Myocyte (in vitro differentiated cells): ENCODE data around the gene CYP4F12. TPM values are rescaled to one million over a fixed set of nuclear protein-coding genes. Genes with fewer than 3 reads are reported as not detected.

ENCODE experiments used
- DNase-seq: peaks from one replicate; pipeline ENCODE4 v3.0.0-alpha.2; 2012; ENCODE audit warnings: low read depth
- total RNA-seq: library from RNA; depleted of rRNA; stranded (reverse); fragments of >200 nt; gene quantifications from 2 replicates; pipeline ENCODE4 v1.2.3, GENCODE V29; 2014

CYP4F12 gene
- total RNA-seq, 1 donor from 2014 or later: not detected

DNA sequence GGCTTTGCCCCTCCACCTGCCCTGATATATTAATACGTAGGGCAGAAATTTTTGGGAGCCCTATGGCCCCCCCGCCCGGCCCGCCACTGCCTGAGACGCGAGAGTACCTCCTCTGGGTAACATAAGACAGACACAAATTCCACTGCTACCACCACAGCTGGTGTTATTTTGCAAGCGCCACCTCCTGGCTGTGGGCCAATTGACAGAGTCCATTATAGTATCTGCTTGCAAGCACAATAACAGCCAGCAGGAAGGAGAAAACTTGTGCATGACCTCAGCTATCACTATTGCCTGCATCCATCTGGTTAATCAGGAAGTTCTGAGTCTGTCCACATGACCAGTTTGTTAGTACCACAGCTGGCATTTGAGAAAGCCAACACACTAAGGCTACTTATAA is 29.6 kb downstream of the CYP4F12 start:
- DNase-seq: peak; percentile 38

DNA sequence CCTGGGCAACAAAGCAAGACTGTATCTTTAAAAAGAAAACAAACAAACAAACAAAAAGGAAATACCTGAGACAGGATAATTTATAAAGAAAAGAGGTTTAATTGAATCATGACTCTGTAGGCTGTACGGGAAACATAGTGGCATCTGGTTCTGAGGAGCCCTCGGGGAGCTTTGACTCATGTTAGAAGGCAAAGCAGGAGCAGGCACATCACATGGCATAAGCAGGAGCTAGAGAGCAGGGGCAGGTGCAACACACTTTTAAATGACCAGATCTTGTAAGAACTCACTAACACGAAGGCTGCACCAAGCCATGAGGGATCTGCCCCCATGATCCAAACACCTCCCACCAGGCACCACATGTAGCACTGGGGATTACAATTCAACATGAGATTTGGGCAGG is 41.8 kb downstream of the CYP4F12 start:
- DNase-seq: no peak

DNA sequence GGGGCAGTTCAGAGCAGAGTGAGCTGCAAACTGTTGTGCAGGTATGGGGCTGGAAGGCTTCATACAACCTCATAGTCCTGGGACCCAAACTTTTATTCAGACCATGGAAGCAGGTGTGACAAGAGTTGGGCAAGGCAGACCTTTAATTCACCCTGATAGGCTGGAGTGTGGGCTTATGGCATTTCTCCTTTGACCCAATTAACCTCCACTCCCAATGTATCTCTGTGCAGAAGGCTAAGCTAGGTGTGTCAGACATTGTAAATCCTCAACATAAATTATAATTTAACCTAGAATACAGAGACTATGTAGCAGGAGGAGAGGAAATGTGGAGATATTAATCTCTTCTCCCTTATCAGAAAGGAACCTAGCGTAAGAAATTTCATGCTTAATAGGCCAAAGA is 42.8 kb downstream of the CYP4F12 start:
- DNase-seq: no peak

DNA sequence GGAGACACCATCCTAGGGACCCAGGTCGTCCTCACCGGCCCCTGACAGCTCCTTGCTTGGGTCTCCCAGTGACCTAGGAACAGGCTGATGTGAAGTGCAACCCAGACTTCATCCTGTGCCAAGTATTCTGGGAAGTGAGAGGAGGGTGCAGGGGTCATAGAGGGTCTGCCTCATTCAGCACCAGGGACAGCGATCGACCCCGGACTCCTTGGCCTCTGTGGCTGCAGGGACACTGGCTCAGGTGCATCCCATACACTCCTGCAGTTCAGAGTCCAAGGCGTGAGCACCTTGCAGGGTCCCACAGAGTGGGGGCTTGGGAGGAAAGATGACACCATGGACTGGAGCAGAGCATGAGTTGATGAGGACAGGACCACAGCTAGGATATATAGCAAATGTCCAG is 44.9 kb downstream of the CYP4F12 start:
- no peak for DNase-seq

DNA sequence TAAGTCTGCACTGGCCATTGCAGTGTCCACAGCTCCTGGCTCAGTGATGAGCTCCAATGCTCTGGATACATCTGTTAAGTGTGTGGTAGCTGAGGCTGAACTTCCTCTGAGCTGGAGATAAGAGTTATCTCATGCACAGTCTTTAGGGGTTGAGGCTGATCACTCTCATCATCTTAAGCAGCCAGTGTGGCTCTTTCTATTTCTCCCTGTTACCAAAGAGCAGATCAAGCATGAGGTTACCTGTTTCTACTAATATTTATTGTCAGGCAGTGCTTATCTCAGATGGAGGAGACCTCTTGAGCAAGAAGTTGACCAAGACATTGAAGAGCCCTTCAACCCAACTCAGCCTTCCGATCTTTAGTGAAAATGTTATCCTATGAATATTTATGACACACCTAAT is 48.4 kb downstream of the CYP4F12 start:
- no peak for DNase-seq

DNA sequence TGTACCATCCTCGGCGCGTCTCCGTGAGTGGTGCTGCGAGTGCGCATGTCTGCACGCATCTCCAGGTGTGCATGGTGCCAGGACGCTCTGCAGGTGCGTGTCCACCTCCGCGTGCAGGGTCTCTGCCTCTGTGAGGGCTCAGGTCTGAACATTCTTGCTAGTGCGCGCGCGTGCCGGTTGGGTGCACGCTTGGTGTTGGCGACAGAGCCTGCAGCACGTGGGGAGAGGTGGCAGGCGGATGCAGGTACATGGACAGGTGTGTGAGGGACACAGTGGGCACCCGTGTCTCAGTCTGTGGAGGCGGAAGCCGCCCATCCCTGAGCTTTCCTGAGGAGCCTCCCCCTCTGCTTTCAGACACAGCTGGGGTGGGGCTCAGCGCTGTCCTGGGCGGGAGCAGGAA is 50.1 kb downstream of the CYP4F12 start:
- DNase-seq: no peak

DNA sequence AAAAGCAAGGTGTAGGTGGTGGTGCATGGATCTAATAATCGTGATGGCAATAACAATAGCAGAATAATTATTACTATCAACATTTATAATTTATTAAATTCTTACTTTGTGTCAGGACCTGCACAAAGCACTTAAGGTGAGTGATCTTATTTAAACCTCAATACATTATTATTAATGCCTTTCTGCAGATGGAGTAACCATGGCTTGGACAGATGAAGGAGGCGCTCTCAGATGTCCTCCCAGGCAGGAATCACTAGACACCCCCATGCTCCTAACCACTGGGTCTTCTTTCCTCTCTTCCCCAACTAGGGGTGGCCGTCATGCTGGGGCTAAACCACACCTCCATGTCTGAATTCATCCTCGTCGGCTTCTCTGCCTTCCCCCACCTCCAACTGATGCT is 54.8 kb downstream of the CYP4F12 start, which contains the start of gene OR10H2:
OR10H2 (plus strand) TSS at position 301 of the 400 bp plus-strand sequence; CDS start at position 321, 20 bp downstream.
- DNase-seq: no peak

DNA sequence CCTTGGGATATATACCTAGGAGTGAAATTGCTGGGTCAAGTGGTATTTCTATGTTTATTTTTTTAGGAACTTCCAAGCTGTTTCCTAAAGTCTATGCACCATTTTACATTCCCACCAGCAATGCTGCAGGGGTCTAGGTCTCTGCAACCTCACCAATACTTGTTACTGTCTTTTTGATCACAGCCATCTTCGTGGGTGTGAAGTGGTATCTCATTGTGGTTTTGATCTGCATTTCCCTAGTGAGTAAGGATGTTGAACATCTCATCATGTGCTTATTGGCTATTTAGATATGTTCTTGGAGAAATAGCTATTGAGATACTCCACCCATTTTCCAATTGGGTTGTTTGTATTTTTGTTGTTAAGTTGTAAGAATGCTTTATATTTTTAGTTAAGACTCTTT is 57.7 kb downstream of the CYP4F12 start:
- DNase-seq: no peak

DNA sequence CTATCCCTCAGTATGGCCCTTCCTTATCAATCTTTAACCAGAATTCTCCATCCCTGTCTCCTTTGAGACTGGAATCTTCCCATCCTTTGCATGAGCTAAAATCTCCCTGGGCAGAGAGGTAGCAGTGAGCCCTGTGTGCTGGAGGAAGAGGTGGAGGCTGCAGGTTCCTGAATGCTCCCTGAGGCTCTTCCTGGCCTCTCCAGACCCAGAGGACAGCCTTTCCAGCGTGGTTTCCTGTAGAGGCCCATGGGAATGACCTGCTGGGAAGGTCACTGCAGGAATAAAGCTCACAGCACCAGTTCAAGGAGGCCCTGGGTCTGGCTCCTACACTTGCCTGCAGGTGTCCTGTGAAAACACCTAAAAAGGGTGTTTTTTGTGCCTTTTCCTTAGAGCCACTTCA is 59.5 kb downstream of the CYP4F12 start:
- DNase-seq: no peak

DNA sequence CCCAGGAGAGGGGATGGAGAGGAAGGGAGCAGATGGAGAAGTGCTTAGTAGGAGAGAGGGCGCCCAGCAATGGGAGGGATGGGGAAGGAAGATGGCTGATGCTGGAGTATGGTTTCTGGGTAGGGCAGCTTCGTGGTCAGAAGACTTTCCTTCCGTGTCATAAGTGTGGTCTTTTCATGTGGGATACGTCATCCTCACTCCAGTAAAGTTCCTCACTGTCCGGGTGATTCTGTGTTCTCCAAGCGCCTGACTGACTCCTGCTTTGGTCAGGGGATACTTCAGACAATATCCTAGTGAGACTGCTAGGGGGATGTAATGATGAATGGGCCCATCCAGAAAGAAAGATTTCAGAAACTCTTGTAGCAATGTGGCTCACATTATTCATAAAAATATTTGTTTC is 61.0 kb downstream of the CYP4F12 start:
- no peak for DNase-seq

DNA sequence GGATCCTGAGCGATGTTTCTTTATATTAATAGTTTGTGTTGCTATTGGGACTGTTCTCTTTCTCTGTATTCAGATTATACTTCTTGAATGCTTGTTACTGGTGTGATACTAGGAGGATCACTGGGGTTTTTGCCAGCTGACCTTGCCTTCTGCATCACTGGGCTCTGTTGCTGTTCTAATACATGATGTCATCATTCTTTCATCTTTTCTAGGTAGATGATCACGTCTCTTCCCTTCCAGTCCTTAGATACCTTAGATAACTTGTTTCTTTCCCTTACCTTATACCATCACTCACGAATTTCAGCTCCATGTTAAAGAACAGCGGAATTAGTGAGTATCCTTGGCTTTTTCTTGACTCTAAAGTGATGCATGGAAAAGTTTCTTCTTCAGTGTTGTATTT is 64.8 kb downstream of the CYP4F12 start, which contains the start of gene OR10H3:
OR10H3 (plus strand) TSS at position 264 of the 400 bp plus-strand sequence. CDS start 3,408 bp downstream, outside the sequence.
- DNase-seq: no peak

DNA sequence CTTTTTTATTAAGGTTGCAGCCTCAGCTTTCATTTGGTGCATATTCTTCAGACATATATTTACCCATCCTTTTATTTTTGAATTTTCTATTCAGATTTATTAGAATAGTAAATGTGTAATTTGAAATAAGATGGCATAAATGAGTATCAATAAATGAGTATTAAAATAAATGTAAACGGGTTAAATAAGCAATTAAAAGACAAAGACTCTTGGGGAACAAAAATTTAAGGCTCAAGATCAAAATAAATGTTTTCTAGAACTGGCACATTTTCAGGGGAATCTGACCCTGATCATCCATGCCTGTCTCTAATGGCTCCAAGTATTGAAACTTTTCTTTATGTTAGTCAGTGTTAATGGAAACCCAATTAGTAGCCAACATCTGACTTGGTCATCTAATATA is 67.9 kb downstream of the CYP4F12 start:
- DNase-seq: no peak

Other genes with a start within 250 kb of the CYP4F12 start
- 21.6 and 29.2 TPM in 2 replicates for gene WIZ, start 223.1 kb upstream of the CYP4F12 start, total RNA-seq
- gene RASAL3, start 208.5 kb upstream of the CYP4F12 start, total RNA-seq: not detected in 2 replicates
- gene PGLYRP2, start 193.6 kb upstream of the CYP4F12 start, total RNA-seq: not detected in 2 replicates
- gene CYP4F22, start 164.6 kb upstream of the CYP4F12 start, total RNA-seq: not detected in 2 replicates
- not detected in 2 replicates for gene CYP4F8, start 57.9 kb upstream of the CYP4F12 start, total RNA-seq
- not detected in 2 replicates for gene CYP4F3, start 32.2 kb upstream of the CYP4F12 start, total RNA-seq
- gene OR10H2, start 54.9 kb downstream of the CYP4F12 start, total RNA-seq: not detected in 2 replicates
- not detected in 2 replicates for gene OR10H3, start 64.9 kb downstream of the CYP4F12 start, total RNA-seq
- gene OR10H5, start 114.6 kb downstream of the CYP4F12 start, total RNA-seq: not detected in 2 replicates
- not detected in 2 replicates for gene OR10H1, start 142.6 kb downstream of the CYP4F12 start, total RNA-seq
- gene CYP4F2, start 225.0 kb downstream of the CYP4F12 start, total RNA-seq: not detected in 2 replicates